Measurements from ENCODE around the gene PER2.

PER2 gene

GRCh38 chr2:238265605-238266004 is 22.8 kb downstream of the PER2 start:
- DNase-seq = no peak

- no peak for DNase-seq
Measured at GRCh38 chr2:238264072-238264460, 24.3 kb downstream of the PER2 start.

GRCh38 chr2:238263204-238264071 is 25.0 kb downstream of the PER2 start:
- peak; percentile 79 for DNase-seq

GRCh38 chr2:238262496-238263122 is 25.8 kb downstream of the PER2 start:
- DNase-seq = no peak

GRCh38 chr2:238261718-238262375 is 26.6 kb downstream of the PER2 start:
- no peak for DNase-seq

GRCh38 chr2:238260883-238261282 is 27.5 kb downstream of the PER2 start:
- no peak for DNase-seq

- no peak for DNase-seq
Measured at GRCh38 chr2:238259061-238260020, 29.1 kb downstream of the PER2 start.

GRCh38 chr2:238257786-238258700 is 30.4 kb downstream of the PER2 start:
- DNase-seq = no peak

- DNase-seq = peak; percentile 67
Measured at GRCh38 chr2:238256594-238257104, 31.8 kb downstream of the PER2 start.

GRCh38 chr2:238256111-238256510 is 32.3 kb downstream of the PER2 start:
- no peak for DNase-seq

- DNase-seq = no peak
Measured at GRCh38 chr2:238255636-238256035, 32.8 kb downstream of the PER2 start.

GRCh38 chr2:238255151-238255551 is 33.3 kb downstream of the PER2 start:
- DNase-seq = no peak

- no peak for DNase-seq
Measured at GRCh38 chr2:238254095-238254723, 34.2 kb downstream of the PER2 start.

GRCh38 chr2:238252766-238253630 is 35.4 kb downstream of the PER2 start:
- DNase-seq = no peak

GRCh38 chr2:238251986-238252385 is 36.4 kb downstream of the PER2 start:
- DNase-seq = no peak

- no peak for DNase-seq
Measured at GRCh38 chr2:238251331-238251730, 37.1 kb downstream of the PER2 start.

GRCh38 chr2:238250896-238251295 is 37.5 kb downstream of the PER2 start:
- DNase-seq = no peak

GRCh38 chr2:238247841-238248453 is 40.5 kb downstream of the PER2 start:
- no peak for DNase-seq
